ENCODE measurements around the gene ZNF639.
"Not testable (repeated sequence)": the region's sequence is repeated elsewhere in the genome, so short reads cannot be mapped to it uniquely, and the experiment has no call there.

Gene ZNF639

GRCh38 chr3:179302111-179302510 is 20.7 kb upstream of the ZNF639 start:
- no peaks in the 10 kb centered on the region for H3K36me3 ChIP-seq (ENCODE audit: insufficient read depth, low read length)
- H3K27me3 ChIP-seq (ENCODE audit: insufficient read depth, low read length, poor library complexity) = peaks cover 3% of the 10 kb centered on the region
- H3K4me2 ChIP-seq (ENCODE audit: insufficient read depth, low read length) = no peak overlapping the region
- H4K20me1 ChIP-seq (ENCODE audit: insufficient read depth, low read length) = no peaks in the 10 kb centered on the region
- no peak overlapping the region for H3K4me3 ChIP-seq (ENCODE audit: low read depth in 1 of 2, low read length in 2 of 2)
- no peaks in the 10 kb centered on the region for H3K79me2 ChIP-seq (ENCODE audit: insufficient read depth, low read length)
- TF ChIP-seq, protein P1, sequence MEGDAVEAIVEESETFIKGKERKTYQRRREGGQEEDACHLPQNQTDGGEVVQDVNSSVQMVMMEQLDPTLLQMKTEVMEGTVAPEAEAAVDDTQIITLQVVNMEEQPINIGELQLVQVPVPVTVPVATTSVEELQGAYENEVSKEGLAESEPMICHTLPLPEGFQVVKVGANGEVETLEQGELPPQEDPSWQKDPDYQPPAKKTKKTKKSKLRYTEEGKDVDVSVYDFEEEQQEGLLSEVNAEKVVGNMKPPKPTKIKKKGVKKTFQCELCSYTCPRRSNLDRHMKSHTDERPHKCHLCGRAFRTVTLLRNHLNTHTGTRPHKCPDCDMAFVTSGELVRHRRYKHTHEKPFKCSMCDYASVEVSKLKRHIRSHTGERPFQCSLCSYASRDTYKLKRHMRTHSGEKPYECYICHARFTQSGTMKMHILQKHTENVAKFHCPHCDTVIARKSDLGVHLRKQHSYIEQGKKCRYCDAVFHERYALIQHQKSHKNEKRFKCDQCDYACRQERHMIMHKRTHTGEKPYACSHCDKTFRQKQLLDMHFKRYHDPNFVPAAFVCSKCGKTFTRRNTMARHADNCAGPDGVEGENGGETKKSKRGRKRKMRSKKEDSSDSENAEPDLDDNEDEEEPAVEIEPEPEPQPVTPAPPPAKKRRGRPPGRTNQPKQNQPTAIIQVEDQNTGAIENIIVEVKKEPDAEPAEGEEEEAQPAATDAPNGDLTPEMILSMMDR (IDR thresholded peaks at IDR 0.05; ENCODE audit: borderline replicate concordance, extremely low read depth, low read length, poor library complexity, severe bottlenecking) = no peak
- no peak for TF ChIP-seq EZH2 (IDR thresholded peaks at IDR 0.05; ENCODE audit: borderline replicate concordance, low read depth, low read length, severe bottlenecking)
- no peak overlapping the region for H2AFZ ChIP-seq (ENCODE audit: low read depth, low read length)
- no peaks in the 10 kb centered on the region for H3K9me3 ChIP-seq (ENCODE audit: insufficient read depth, low read length, severe bottlenecking)
- no peak overlapping the region for H3K9ac ChIP-seq (ENCODE audit: low read depth, low read length)
- ATAC-seq (ENCODE audit: insufficient read depth, low read depth) = no peak
- no peaks in the 10 kb centered on the region for H3K4me1 ChIP-seq (ENCODE audit: insufficient read depth, low read length)
- DNase-seq = no peak
- no peak overlapping the region for H3K27ac ChIP-seq (ENCODE audit: low read length)

GRCh38 chr3:179304605-179305004 is 18.2 kb upstream of the ZNF639 start:
- Histone ChIP-seq H3K4me2 (ENCODE audit: insufficient read depth, low read length) (no peak overlapping the region), H3K9ac (ENCODE audit: low read depth, low read length) (no peak overlapping the region), H3K79me2 (ENCODE audit: insufficient read depth, low read length) (no peaks in the 10 kb centered on the region), H2AFZ (ENCODE audit: low read depth, low read length) (no peak overlapping the region), H3K27me3 (ENCODE audit: insufficient read depth, low read length, poor library complexity) (peaks cover 3% of the 10 kb centered on the region), H3K36me3 (ENCODE audit: insufficient read depth, low read length) (no peaks in the 10 kb centered on the region), H3K4me3 (ENCODE audit: low read depth in 1 of 2, low read length in 2 of 2) (no peak overlapping the region), H3K27ac (ENCODE audit: low read length) (no peak overlapping the region), H4K20me1 (ENCODE audit: insufficient read depth, low read length) (no peaks in the 10 kb centered on the region), H3K4me1 (ENCODE audit: insufficient read depth, low read length) (no peaks in the 10 kb centered on the region), H3K9me3 (ENCODE audit: insufficient read depth, low read length, severe bottlenecking) (no peaks in the 10 kb centered on the region)
- TF ChIP-seq EZH2 (IDR thresholded peaks at IDR 0.05; ENCODE audit: borderline replicate concordance, low read depth, low read length, severe bottlenecking) = no peak
- TF ChIP-seq, protein P1 (IDR thresholded peaks at IDR 0.05; ENCODE audit: borderline replicate concordance, extremely low read depth, low read length, poor library complexity, severe bottlenecking) = no peak
- ATAC-seq (ENCODE audit: insufficient read depth, low read depth) (no peak), DNase-seq (no peak)

GRCh38 chr3:179307362-179307761 is 15.5 kb upstream of the ZNF639 start:
- not testable (repeated sequence) for H2AFZ ChIP-seq (ENCODE audit: low read depth, low read length); DNase-seq; H4K20me1 ChIP-seq (ENCODE audit: insufficient read depth, low read length); H3K36me3 ChIP-seq (ENCODE audit: insufficient read depth, low read length); H3K27ac ChIP-seq (ENCODE audit: low read length); H3K9ac ChIP-seq (ENCODE audit: low read depth, low read length); H3K9me3 ChIP-seq (ENCODE audit: insufficient read depth, low read length, severe bottlenecking); H3K4me2 ChIP-seq (ENCODE audit: insufficient read depth, low read length); ATAC-seq (ENCODE audit: insufficient read depth, low read depth); H3K27me3 ChIP-seq (ENCODE audit: insufficient read depth, low read length, poor library complexity); H3K4me1 ChIP-seq (ENCODE audit: insufficient read depth, low read length); H3K79me2 ChIP-seq (ENCODE audit: insufficient read depth, low read length); H3K4me3 ChIP-seq (ENCODE audit: low read depth in 1 of 2, low read length in 2 of 2)

DNA sequence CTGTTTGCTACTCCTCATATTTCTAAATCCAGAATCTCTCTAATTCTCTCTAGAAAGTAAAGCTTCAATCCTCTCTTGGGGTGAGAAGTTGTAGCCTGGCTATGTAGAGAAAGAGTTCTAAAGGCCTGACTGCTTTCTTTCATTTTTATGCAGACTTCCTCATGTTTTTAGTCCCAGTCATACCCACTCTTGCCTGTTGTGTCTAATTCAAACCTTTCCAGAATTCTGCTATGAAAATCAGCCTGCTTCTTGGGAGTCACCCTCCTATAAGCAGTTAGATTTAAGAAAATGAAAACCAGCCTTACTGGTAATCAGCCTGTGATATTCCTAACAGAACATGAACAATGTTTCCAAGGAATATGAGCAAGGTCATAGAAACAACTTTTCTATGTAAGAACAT is 14.8 kb upstream of the ZNF639 start:
- H3K36me3 ChIP-seq (ENCODE audit: insufficient read depth, low read length) = no peaks in the 10 kb centered on the region
- peaks cover 3% of the 10 kb centered on the region for H3K27me3 ChIP-seq (ENCODE audit: insufficient read depth, low read length, poor library complexity)
- TF ChIP-seq, protein P1 (IDR thresholded peaks at IDR 0.05; ENCODE audit: borderline replicate concordance, extremely low read depth, low read length, poor library complexity, severe bottlenecking) = no peak
- no peak for TF ChIP-seq EZH2 (IDR thresholded peaks at IDR 0.05; ENCODE audit: borderline replicate concordance, low read depth, low read length, severe bottlenecking)
- ATAC-seq (ENCODE audit: insufficient read depth, low read depth) = no peak
- H3K27ac ChIP-seq (ENCODE audit: low read length) = no peak overlapping the region
- H2AFZ ChIP-seq (ENCODE audit: low read depth, low read length) = no peak overlapping the region
- H3K4me3 ChIP-seq (ENCODE audit: low read depth in 1 of 2, low read length in 2 of 2) = no peak overlapping the region
- no peaks in the 10 kb centered on the region for H4K20me1 ChIP-seq (ENCODE audit: insufficient read depth, low read length)
- H3K9me3 ChIP-seq (ENCODE audit: insufficient read depth, low read length, severe bottlenecking) = no peaks in the 10 kb centered on the region
- H3K9ac ChIP-seq (ENCODE audit: low read depth, low read length) = no peak overlapping the region
- H3K4me1 ChIP-seq (ENCODE audit: insufficient read depth, low read length) = no peaks in the 10 kb centered on the region
- H3K79me2 ChIP-seq (ENCODE audit: insufficient read depth, low read length) = no peaks in the 10 kb centered on the region
- no peak overlapping the region for H3K4me2 ChIP-seq (ENCODE audit: insufficient read depth, low read length)
- DNase-seq = no peak

Measured in DND-41 (cell line).